ENCODE results near the gene LRRC7.
A peak's percentile ranks its signal among the peaks of the same experiment; 100 is the strongest.

The LRRC7 gene

GRCh38 chr1:69568421-69569174 lies 876 bp downstream of the LRRC7 start:
- DNase-seq (ENCODE audit: low spot score), result no peak
- H3K27ac ChIP-seq, result no peak overlapping the region
- peak overlapping the region; percentile 78 for H3K4me3 ChIP-seq
- TF ChIP-seq CTCF (IDR thresholded peaks at IDR 0.05), result no peak

- Histone ChIP-seq H3K4me3 (peak overlapping the region; percentile 78), H3K27ac (no peak overlapping the region)
- no peak for DNase-seq (ENCODE audit: low spot score)
- TF ChIP-seq CTCF (IDR thresholded peaks at IDR 0.05), result no peak
These were observed 1.4 kb downstream of the LRRC7 start for GRCh38 chr1:69569175-69569541.

GRCh38 chr1:69569576-69570328 lies 2.0 kb downstream of the LRRC7 start:
- TF ChIP-seq CTCF (IDR thresholded peaks at IDR 0.05), result no peak
- no peak for DNase-seq (ENCODE audit: low spot score)
- H3K4me3 ChIP-seq, result peak overlapping the region; percentile 78
- no peak overlapping the region for H3K27ac ChIP-seq

- DNase-seq (ENCODE audit: low spot score), result no peak
- no peak overlapping the region for H3K4me3 ChIP-seq
- H3K27ac ChIP-seq, result no peak overlapping the region
- no peak for TF ChIP-seq CTCF (IDR thresholded peaks at IDR 0.05)
These were observed 2.6 kb downstream of the LRRC7 start for GRCh38 chr1:69570356-69570755.

GRCh38 chr1:69572921-69573320 lies 5.2 kb downstream of the LRRC7 start:
- Histone ChIP-seq H3K27ac (no peak overlapping the region), H3K4me3 (no peak overlapping the region)
- DNase-seq (ENCODE audit: low spot score), result no peak
- TF ChIP-seq CTCF (IDR thresholded peaks at IDR 0.05), result no peak

GRCh38 chr1:69573911-69574310 lies 6.2 kb downstream of the LRRC7 start:
- no peak for DNase-seq (ENCODE audit: low spot score)
- H3K4me3 ChIP-seq, result no peak overlapping the region
- no peak for TF ChIP-seq CTCF (IDR thresholded peaks at IDR 0.05)
- H3K27ac ChIP-seq, result no peak overlapping the region

- no peak overlapping the region for H3K4me3 ChIP-seq
- DNase-seq (ENCODE audit: low spot score), result no peak
- no peak overlapping the region for H3K27ac ChIP-seq
- no peak for TF ChIP-seq CTCF (IDR thresholded peaks at IDR 0.05)
These were observed 17.9 kb downstream of the LRRC7 start for GRCh38 chr1:69585666-69586065.

All from coronary artery (tissue), 2 donors.